ENCODE data around the gene SAMM50. TPM values are rescaled to one million over a fixed set of nuclear protein-coding genes. Genes with fewer than 3 reads are reported as not detected.
"Not testable (repeated sequence)": the region's sequence is repeated elsewhere in the genome, so short reads cannot be mapped to it uniquely, and the experiment has no call there.

SAMM50 gene
- total RNA-seq, 1 experiment from 2014 or later: 49.1 TPM

- no peaks in the 10 kb centered on the region for H3K9me3 ChIP-seq (replicated peaks)
- H3K36me3 ChIP-seq: no peaks in the 10 kb centered on the region; the same call in 1 of the 2 replicates
- 0 out of 2 replicates have a peak, but pooled peaks cover 2% of the 10 kb centered on the region for H3K4me1 ChIP-seq
Observed at GRCh38 chr22:43996981-43997265, 41.7 kb downstream of the SAMM50 start.

GRCh38 chr22:43998679-43999264 is 43.5 kb downstream of the SAMM50 start:
- Histone ChIP-seq H3K27ac (no peak overlapping the region), H3K9me3 (replicated peaks) (no peaks in the 10 kb centered on the region), H3K4me1 (no peaks in the 10 kb centered on the region), H3K27me3 (no peaks in the 10 kb centered on the region), H3K36me3 (no peaks in the 10 kb centered on the region; the same call in 1 of the 2 replicates), H3K4me3 (no peak overlapping the region)
- no peak for DNase-seq

More at GRCh38 chr22:43996981-43997265, 41.7 kb downstream of the SAMM50 start:
- no peak overlapping the region for H3K27ac ChIP-seq
- H3K27me3 ChIP-seq: no peaks in the 10 kb centered on the region
- DNase-seq: no peak
- H3K4me3 ChIP-seq: no peak overlapping the region

- Histone ChIP-seq H3K36me3 (no peaks in the 10 kb centered on the region; the same call in 1 of the 2 replicates), H3K4me3 (no peak overlapping the region), H3K4me1 (no peaks in the 10 kb centered on the region), H3K27me3 (no peaks in the 10 kb centered on the region), H3K9me3 (replicated peaks) (no peaks in the 10 kb centered on the region), H3K27ac (no peak overlapping the region)
- DNase-seq: no peak
Observed at GRCh38 chr22:43999378-43999777, 44.1 kb downstream of the SAMM50 start.

- no peaks in the 10 kb centered on the region; the same call in 1 of the 2 replicates for H3K36me3 ChIP-seq
- no peaks in the 10 kb centered on the region for H3K9me3 ChIP-seq (replicated peaks)
- no peak for DNase-seq
- no peak overlapping the region for H3K27ac ChIP-seq
- no peaks in the 10 kb centered on the region for H3K4me1 ChIP-seq
- H3K27me3 ChIP-seq: no peaks in the 10 kb centered on the region
- no peak overlapping the region for H3K4me3 ChIP-seq
Observed at GRCh38 chr22:44000123-44000522, 44.9 kb downstream of the SAMM50 start.

GRCh38 chr22:44001521-44001920 is 46.3 kb downstream of the SAMM50 start:
- H3K9me3 ChIP-seq (replicated peaks): no peaks in the 10 kb centered on the region

GRCh38 chr22:44002324-44002723 is 47.1 kb downstream of the SAMM50 start:
- H3K27ac ChIP-seq: no peak overlapping the region
- no peak for DNase-seq
- no peaks in the 10 kb centered on the region for H3K27me3 ChIP-seq
- H3K4me3 ChIP-seq: no peak overlapping the region
- H3K4me1 ChIP-seq: no peaks in the 10 kb centered on the region
- H3K9me3 ChIP-seq (replicated peaks): no peaks in the 10 kb centered on the region
- no peaks in the 10 kb centered on the region; the same call in 1 of the 2 replicates for H3K36me3 ChIP-seq

More at GRCh38 chr22:44001521-44001920, 46.3 kb downstream of the SAMM50 start:
- Histone ChIP-seq H3K4me1 (no peaks in the 10 kb centered on the region), H3K27me3 (no peaks in the 10 kb centered on the region), H3K36me3 (no peaks in the 10 kb centered on the region; the same call in 1 of the 2 replicates), H3K4me3 (no peak overlapping the region), H3K27ac (no peak overlapping the region)
- no peak for DNase-seq

GRCh38 chr22:44002997-44003396 is 47.8 kb downstream of the SAMM50 start:
- no peaks in the 10 kb centered on the region for H3K9me3 ChIP-seq (replicated peaks)
- no peaks in the 10 kb centered on the region; the same call in 1 of the 2 replicates for H3K36me3 ChIP-seq
- no peaks in the 10 kb centered on the region for H3K27me3 ChIP-seq
- H3K4me1 ChIP-seq: no peaks in the 10 kb centered on the region
- no peak overlapping the region for H3K4me3 ChIP-seq
- no peak overlapping the region for H3K27ac ChIP-seq
- DNase-seq: no peak

GRCh38 chr22:44003405-44004103 is 48.3 kb downstream of the SAMM50 start:
- DNase-seq: no peak
- H3K9me3 ChIP-seq (replicated peaks): no peaks in the 10 kb centered on the region
- no peaks in the 10 kb centered on the region for H3K4me1 ChIP-seq
- no peaks in the 10 kb centered on the region for H3K27me3 ChIP-seq
- no peak overlapping the region for H3K4me3 ChIP-seq
- no peak overlapping the region for H3K27ac ChIP-seq
- no peaks in the 10 kb centered on the region; the same call in 1 of the 2 replicates for H3K36me3 ChIP-seq

- no peaks in the 10 kb centered on the region for H3K4me1 ChIP-seq
- H3K27ac ChIP-seq: no peak overlapping the region
- H3K9me3 ChIP-seq (replicated peaks): no peaks in the 10 kb centered on the region
- no peaks in the 10 kb centered on the region for H3K36me3 ChIP-seq
- no peak overlapping the region for H3K4me3 ChIP-seq
- DNase-seq: no peak
- no peaks in the 10 kb centered on the region for H3K27me3 ChIP-seq
Observed at GRCh38 chr22:44004104-44004460, 48.8 kb downstream of the SAMM50 start.

- no peak for DNase-seq
- Histone ChIP-seq H3K27ac (no peak overlapping the region), H3K4me1 (no peaks in the 10 kb centered on the region), H3K9me3 (replicated peaks) (no peaks in the 10 kb centered on the region), H3K27me3 (no peaks in the 10 kb centered on the region), H3K4me3 (no peak overlapping the region), H3K36me3 (no peaks in the 10 kb centered on the region)
Observed at GRCh38 chr22:44005524-44005923, 50.3 kb downstream of the SAMM50 start.

- H3K27me3 ChIP-seq: no peaks in the 10 kb centered on the region
- no peak for DNase-seq
- no peaks in the 10 kb centered on the region for H3K9me3 ChIP-seq (replicated peaks)
Observed at GRCh38 chr22:44012162-44012561, 56.9 kb downstream of the SAMM50 start.

GRCh38 chr22:44012591-44012990 is 57.3 kb downstream of the SAMM50 start:
- DNase-seq: no peak
- H3K27ac ChIP-seq: no peak overlapping the region
- no peaks in the 10 kb centered on the region for H3K4me1 ChIP-seq
- H3K9me3 ChIP-seq (replicated peaks): no peaks in the 10 kb centered on the region
- no peaks in the 10 kb centered on the region for H3K27me3 ChIP-seq
- H3K36me3 ChIP-seq: no peaks in the 10 kb centered on the region
- H3K4me3 ChIP-seq: no peak overlapping the region

More at GRCh38 chr22:44012162-44012561, 56.9 kb downstream of the SAMM50 start:
- Histone ChIP-seq H3K4me3 (no peak overlapping the region), H3K27ac (no peak overlapping the region), H3K36me3 (no peaks in the 10 kb centered on the region), H3K4me1 (no peaks in the 10 kb centered on the region)

- Histone ChIP-seq H3K27ac (no peak overlapping the region), H3K27me3 (no peaks in the 10 kb centered on the region), H3K4me1 (no peaks in the 10 kb centered on the region), H3K9me3 (replicated peaks) (no peaks in the 10 kb centered on the region), H3K4me3 (no peak overlapping the region), H3K36me3 (no peaks in the 10 kb centered on the region)
- DNase-seq: no peak
Observed at GRCh38 chr22:44014241-44014640, 59.0 kb downstream of the SAMM50 start.

- DNase-seq; H3K36me3 ChIP-seq; H3K4me1 ChIP-seq; H3K27me3 ChIP-seq; H3K4me3 ChIP-seq; H3K9me3 ChIP-seq (replicated peaks); H3K27ac ChIP-seq: not testable (repeated sequence)
Observed at GRCh38 chr22:44016586-44016985, 61.3 kb downstream of the SAMM50 start.

- DNase-seq: no peak
- H3K4me3 ChIP-seq: no peak overlapping the region
- no peaks in the 10 kb centered on the region for H3K27me3 ChIP-seq
- H3K27ac ChIP-seq: no peak overlapping the region
- H3K36me3 ChIP-seq: no peaks in the 10 kb centered on the region
- H3K4me1 ChIP-seq: no peaks in the 10 kb centered on the region
- no peaks in the 10 kb centered on the region for H3K9me3 ChIP-seq (replicated peaks)
Observed at GRCh38 chr22:44018594-44018993, 63.4 kb downstream of the SAMM50 start.

GRCh38 chr22:44019416-44019815 is 64.2 kb downstream of the SAMM50 start:
- no peak for DNase-seq

More at GRCh38 chr22:44019416-44019815, 64.2 kb downstream of the SAMM50 start:
- no peaks in the 10 kb centered on the region for H3K4me1 ChIP-seq
- no peak overlapping the region for H3K27ac ChIP-seq
- H3K27me3 ChIP-seq: no peaks in the 10 kb centered on the region
- H3K4me3 ChIP-seq: no peak overlapping the region
- H3K36me3 ChIP-seq: no peaks in the 10 kb centered on the region
- H3K9me3 ChIP-seq (replicated peaks): no peaks in the 10 kb centered on the region

Data from SJCRH30 (cell line).